ENCODE measurements around the gene ADRA2C. TPM values are rescaled to one million over a fixed set of nuclear protein-coding genes. Genes with fewer than 3 reads are reported as not detected.

ADRA2C gene
- total RNA-seq, 1 donor from 2014 or later, result 0.32 TPM

DNA sequence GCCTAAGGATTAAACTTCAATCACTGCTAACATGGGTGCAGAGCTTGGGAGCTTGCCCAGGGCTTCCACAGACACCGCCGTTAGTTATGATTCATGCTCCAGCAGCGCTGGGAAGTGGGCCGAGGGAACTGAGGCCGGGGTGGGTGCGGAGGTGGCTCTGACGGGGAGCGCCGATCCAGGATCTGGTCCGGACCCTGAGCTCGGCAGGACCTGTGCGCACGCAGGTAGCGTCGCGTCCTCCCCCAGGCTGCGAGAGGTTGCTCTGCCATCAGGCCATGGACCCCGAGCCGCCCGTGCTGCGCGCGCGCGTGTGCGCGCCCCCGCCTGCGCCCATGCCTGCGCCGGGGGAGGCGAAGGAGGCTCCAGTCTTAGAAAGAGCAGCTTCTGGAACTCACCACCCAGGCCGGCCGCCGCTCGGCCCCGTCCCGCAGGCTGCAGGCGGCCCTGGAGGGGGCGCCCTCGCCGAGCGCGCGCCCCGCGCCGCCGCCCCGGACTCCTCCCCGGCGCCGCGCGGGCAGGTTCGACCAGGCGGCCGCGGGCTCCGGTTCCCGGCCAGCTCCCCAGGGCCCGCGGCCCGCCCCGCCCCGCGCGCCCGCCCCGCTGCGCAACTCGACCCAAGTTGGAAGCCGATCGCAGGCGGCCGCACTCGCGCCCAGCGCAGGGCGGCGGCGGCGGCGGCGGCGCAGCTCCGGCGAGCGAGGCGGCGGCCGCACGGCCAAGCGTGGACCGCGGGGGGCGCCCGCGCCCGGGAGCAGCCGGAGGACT, 732 bp upstream of the ADRA2C start:
- TF ChIP-seq, protein P1, sequence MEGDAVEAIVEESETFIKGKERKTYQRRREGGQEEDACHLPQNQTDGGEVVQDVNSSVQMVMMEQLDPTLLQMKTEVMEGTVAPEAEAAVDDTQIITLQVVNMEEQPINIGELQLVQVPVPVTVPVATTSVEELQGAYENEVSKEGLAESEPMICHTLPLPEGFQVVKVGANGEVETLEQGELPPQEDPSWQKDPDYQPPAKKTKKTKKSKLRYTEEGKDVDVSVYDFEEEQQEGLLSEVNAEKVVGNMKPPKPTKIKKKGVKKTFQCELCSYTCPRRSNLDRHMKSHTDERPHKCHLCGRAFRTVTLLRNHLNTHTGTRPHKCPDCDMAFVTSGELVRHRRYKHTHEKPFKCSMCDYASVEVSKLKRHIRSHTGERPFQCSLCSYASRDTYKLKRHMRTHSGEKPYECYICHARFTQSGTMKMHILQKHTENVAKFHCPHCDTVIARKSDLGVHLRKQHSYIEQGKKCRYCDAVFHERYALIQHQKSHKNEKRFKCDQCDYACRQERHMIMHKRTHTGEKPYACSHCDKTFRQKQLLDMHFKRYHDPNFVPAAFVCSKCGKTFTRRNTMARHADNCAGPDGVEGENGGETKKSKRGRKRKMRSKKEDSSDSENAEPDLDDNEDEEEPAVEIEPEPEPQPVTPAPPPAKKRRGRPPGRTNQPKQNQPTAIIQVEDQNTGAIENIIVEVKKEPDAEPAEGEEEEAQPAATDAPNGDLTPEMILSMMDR (IDR thresholded peaks at IDR 0.05), result peak; percentile 38
- Mint-ChIP-seq H3K4me3 (ENCODE audit: unreplicated experiment) (peak overlapping the region; percentile 40), H3K36me3 (ENCODE audit: unreplicated experiment) (peaks cover 2% of the 10 kb centered on the region), H3K27ac (ENCODE audit: unreplicated experiment) (no peak overlapping the region), H3K9me3 (ENCODE audit: unreplicated experiment) (no peaks in the 10 kb centered on the region), H3K27me3 (ENCODE audit: unreplicated experiment) (peaks cover 29% of the 10 kb centered on the region), H3K4me1 (ENCODE audit: unreplicated experiment) (peaks cover 6% of the 10 kb centered on the region)
- DNase-seq (ENCODE audit: extremely low spot score, unreplicated experiment), result no peak

DNA sequence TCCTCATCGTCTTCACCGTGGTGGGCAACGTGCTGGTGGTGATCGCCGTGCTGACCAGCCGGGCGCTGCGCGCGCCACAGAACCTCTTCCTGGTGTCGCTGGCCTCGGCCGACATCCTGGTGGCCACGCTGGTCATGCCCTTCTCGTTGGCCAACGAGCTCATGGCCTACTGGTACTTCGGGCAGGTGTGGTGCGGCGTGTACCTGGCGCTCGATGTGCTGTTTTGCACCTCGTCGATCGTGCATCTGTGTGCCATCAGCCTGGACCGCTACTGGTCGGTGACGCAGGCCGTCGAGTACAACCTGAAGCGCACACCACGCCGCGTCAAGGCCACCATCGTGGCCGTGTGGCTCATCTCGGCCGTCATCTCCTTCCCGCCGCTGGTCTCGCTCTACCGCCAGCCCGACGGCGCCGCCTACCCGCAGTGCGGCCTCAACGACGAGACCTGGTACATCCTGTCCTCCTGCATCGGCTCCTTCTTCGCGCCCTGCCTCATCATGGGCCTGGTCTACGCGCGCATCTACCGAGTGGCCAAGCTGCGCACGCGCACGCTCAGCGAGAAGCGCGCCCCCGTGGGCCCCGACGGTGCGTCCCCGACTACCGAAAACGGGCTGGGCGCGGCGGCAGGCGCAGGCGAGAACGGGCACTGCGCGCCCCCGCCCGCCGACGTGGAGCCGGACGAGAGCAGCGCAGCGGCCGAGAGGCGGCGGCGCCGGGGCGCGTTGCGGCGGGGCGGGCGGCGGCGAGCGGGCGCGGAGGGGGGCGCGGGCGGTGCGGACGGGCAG, 792 bp downstream of the ADRA2C start:
- Mint-ChIP-seq H3K4me3 (ENCODE audit: unreplicated experiment) (peak overlapping the region; percentile 66), H3K27ac (ENCODE audit: unreplicated experiment) (no peak overlapping the region), H3K27me3 (ENCODE audit: unreplicated experiment) (peaks cover 41% of the 10 kb centered on the region)

DNA sequence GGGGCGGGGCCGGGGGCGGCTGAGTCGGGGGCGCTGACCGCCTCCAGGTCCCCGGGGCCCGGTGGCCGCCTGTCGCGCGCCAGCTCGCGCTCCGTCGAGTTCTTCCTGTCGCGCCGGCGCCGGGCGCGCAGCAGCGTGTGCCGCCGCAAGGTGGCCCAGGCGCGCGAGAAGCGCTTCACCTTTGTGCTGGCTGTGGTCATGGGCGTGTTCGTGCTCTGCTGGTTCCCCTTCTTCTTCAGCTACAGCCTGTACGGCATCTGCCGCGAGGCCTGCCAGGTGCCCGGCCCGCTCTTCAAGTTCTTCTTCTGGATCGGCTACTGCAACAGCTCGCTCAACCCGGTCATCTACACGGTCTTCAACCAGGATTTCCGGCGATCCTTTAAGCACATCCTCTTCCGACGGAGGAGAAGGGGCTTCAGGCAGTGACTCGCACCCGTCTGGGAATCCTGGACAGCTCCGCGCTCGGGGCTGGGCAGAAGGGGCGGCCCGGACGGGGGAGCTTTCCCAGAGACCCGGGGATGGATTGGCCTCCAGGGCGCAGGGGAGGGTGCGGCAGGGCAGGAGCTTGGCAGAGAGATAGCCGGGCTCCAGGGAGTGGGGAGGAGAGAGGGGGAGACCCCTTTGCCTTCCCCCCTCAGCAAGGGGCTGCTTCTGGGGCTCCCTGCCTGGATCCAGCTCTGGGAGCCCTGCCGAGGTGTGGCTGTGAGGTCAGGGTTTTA, 1.5 kb downstream of the ADRA2C start:
- Mint-ChIP-seq H3K36me3 (ENCODE audit: unreplicated experiment) (peaks cover 2% of the 10 kb centered on the region), H3K4me3 (ENCODE audit: unreplicated experiment) (peak overlapping the region; percentile 65), H3K27ac (ENCODE audit: unreplicated experiment) (no peak overlapping the region), H3K27me3 (ENCODE audit: unreplicated experiment) (peaks cover 41% of the 10 kb centered on the region), H3K9me3 (ENCODE audit: unreplicated experiment) (no peaks in the 10 kb centered on the region), H3K4me1 (ENCODE audit: unreplicated experiment) (peaks cover 6% of the 10 kb centered on the region)
- no peak for DNase-seq (ENCODE audit: extremely low spot score, unreplicated experiment)
- TF ChIP-seq, protein P1 (IDR thresholded peaks at IDR 0.05), result no peak

More for the DNA sequence above, 792 bp downstream of the ADRA2C start:
- Mint-ChIP-seq H3K9me3 (ENCODE audit: unreplicated experiment) (no peaks in the 10 kb centered on the region), H3K4me1 (ENCODE audit: unreplicated experiment) (peaks cover 6% of the 10 kb centered on the region), H3K36me3 (ENCODE audit: unreplicated experiment) (peaks cover 2% of the 10 kb centered on the region)
- TF ChIP-seq, protein P1 (IDR thresholded peaks at IDR 0.05), result no peak
- no peak for DNase-seq (ENCODE audit: extremely low spot score, unreplicated experiment)

DNA sequence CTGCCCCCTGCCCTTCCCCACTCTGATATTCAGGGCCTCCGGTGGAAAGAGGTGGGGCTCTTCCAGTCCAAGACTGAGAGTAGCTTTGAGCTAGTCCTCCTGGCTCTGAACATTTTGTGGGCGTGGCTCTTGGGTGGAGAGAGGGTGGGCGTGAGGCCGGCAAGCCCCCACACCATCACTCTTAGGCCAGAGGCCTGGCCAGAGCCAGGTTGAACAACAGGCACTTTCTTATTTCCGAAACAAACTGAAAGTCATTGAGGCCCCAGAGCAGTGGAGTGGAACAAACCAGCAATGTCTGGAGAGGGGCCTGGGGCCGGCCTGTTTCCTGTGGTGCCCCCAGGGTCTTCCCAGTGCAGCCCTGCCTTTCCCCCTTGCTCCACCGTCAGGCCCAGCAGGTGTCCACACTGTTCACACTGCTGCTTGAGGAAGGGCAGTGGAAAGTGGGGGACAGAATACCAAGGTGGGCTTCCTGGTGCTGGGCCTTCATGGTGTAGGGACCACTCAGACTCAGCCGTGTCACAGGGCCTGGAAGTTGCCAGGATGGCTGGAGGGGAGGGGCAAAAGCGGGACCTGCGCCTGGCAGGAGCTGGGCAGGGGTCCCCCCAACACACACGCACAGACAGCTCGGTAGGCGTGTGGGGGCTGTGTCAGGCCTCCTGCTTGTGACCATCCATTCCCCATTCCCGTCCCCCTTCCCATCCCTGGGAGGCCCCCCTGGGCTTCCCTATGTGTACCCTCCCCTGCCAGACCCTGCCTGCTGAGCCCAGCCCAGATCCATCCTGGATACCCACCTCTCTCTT, 2.9 kb downstream of the ADRA2C start:
- Mint-ChIP-seq H3K27me3 (ENCODE audit: unreplicated experiment) (peaks cover 39% of the 10 kb centered on the region), H3K4me3 (ENCODE audit: unreplicated experiment) (no peak overlapping the region), H3K27ac (ENCODE audit: unreplicated experiment) (no peak overlapping the region), H3K9me3 (ENCODE audit: unreplicated experiment) (no peaks in the 10 kb centered on the region), H3K36me3 (ENCODE audit: unreplicated experiment) (peaks cover 2% of the 10 kb centered on the region), H3K4me1 (ENCODE audit: unreplicated experiment) (peaks cover 6% of the 10 kb centered on the region)
- TF ChIP-seq, protein P1 (IDR thresholded peaks at IDR 0.05), result no peak
- no peak for DNase-seq (ENCODE audit: extremely low spot score, unreplicated experiment)

All from osteocyte (in vitro differentiated cells).